Measurements from ENCODE around the gene PTGR2.

GRCh38 chr14:73879027-73879426, 27.4 kb downstream of the PTGR2 start:
- TF ChIP-seq CTCF (IDR thresholded peaks at IDR 0.05; ENCODE audit: insufficient read depth, low read length): no peak
- no peak for TF ChIP-seq POLR2AphosphoS5 (IDR thresholded peaks at IDR 0.05; ENCODE audit: low read depth)
- TF ChIP-seq REST (IDR thresholded peaks at IDR 0.05; ENCODE audit: insufficient replicate concordance, low read depth): no peak
- no peak for TF ChIP-seq GABPA (IDR thresholded peaks at IDR 0.05; ENCODE audit: low read depth)
- TF ChIP-seq SPI1 (IDR thresholded peaks at IDR 0.05; ENCODE audit: borderline replicate concordance, low read depth): no peak
